ENCODE data around the gene ENAH. TPM values are rescaled to one million over a fixed set of nuclear protein-coding genes. Genes with fewer than 3 reads are reported as not detected.
"Not testable (repeated sequence)": the region's sequence is repeated elsewhere in the genome, so short reads cannot be mapped to it uniquely, and the experiment has no call there.

Gene ENAH
- polyA plus RNA-seq, 1 donor (not counting 4 experiments of a cell fraction or from before 2014, with no cell fraction given): 61.0 TPM

DNA sequence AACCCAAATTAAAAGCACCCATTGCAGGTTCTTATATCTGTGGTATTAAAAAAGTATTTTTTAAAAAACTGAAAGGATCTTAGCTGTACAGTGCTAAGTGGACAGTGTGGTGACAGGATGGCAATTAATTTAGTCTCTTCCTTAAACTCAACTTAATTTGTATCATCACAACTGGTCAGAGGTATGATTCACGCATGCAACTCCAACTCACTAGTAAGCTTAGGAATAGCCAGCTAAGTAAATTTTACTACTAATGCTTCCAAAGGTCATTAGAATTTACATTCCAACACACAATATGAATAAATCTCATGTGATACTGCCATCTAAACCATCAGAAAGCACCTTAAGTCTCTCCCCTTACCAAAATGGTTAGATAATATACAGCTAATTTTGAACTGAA, 35.4 kb downstream of the ENAH start:
- no peak overlapping the region for H3K4me2 ChIP-seq (ENCODE audit: control insufficient read depth, extremely low read depth, insufficient read depth, low read depth, low read length)
- no peaks in the 10 kb centered on the region for H3K36me3 ChIP-seq (ENCODE audit: control insufficient read depth in 2 of 2, extremely low read depth in 1 of 2, insufficient read depth in 2 of 2, low read length in 2 of 2)
- DNase-seq (ENCODE audit: low read depth, low spot score): no peak
- FAIRE-seq: no peak
- no peaks in the 10 kb centered on the region for H3K9me3 ChIP-seq (ENCODE audit: control insufficient read depth, low read depth, low read length)
- peaks cover under 1% of the 10 kb centered on the region for H3K4me1 ChIP-seq (ENCODE audit: control insufficient read depth, extremely low read depth, insufficient read depth, low read length)
- no peaks in the 10 kb centered on the region for H3K27me3 ChIP-seq (ENCODE audit: control insufficient read depth, extremely low read depth, insufficient read depth, low read length)
- H3K27ac ChIP-seq (ENCODE audit: control insufficient read depth, insufficient read depth, low read length): no peak overlapping the region
- H3K9me1 ChIP-seq (ENCODE audit: control insufficient read depth, extremely low read depth, insufficient read depth, low read length): no peaks in the 10 kb centered on the region
- H3K79me2 ChIP-seq (ENCODE audit: control insufficient read depth, insufficient read depth, low read length): peaks cover 31% of the 10 kb centered on the region
- H4K20me1 ChIP-seq (ENCODE audit: control insufficient read depth, extremely low read depth, insufficient read depth, low read length): peaks cover 3% of the 10 kb centered on the region
- no peak overlapping the region for H3K9ac ChIP-seq (ENCODE audit: control insufficient read depth, extremely low read depth, insufficient read depth, low read length)
- dilution Hi-C loops (cut with MboI; ENCODE audit: extremely low pct_ligation_motif_present, low sequenced_read_pairs): no loop called here
- no peak overlapping the region for H2AFZ ChIP-seq (ENCODE audit: control insufficient read depth, low read length)
- TF ChIP-seq CTCF (optimal IDR thresholded peaks at IDR 0.05 in 1 of 3, IDR thresholded peaks at IDR 0.05 in 1 of 3, conservative IDR thresholded peaks at IDR 0.05 in 1 of 3; ENCODE audit: extremely low read depth in 1 of 3, insufficient read depth in 2 of 3, low read length in 3 of 3) (no peak), EZH2 (IDR thresholded peaks at IDR 0.05; ENCODE audit: low read length) (no peak)
- H3K4me3 ChIP-seq (ENCODE audit: control insufficient read depth in 2 of 3, extremely low read depth in 1 of 3, insufficient read depth in 2 of 3, low read depth in 1 of 3, low read length in 3 of 3): no peak overlapping the region

GRCh38 chr1:225615403-225615790, 37.5 kb downstream of the ENAH start:
- H3K27ac ChIP-seq (ENCODE audit: control insufficient read depth, insufficient read depth, low read length); H2AFZ ChIP-seq (ENCODE audit: control insufficient read depth, low read length); FAIRE-seq; H3K4me3 ChIP-seq (ENCODE audit: control insufficient read depth in 2 of 3, extremely low read depth in 1 of 3, insufficient read depth in 2 of 3, low read depth in 1 of 3, low read length in 3 of 3); H3K4me2 ChIP-seq (ENCODE audit: control insufficient read depth, extremely low read depth, insufficient read depth, low read depth, low read length); H3K27me3 ChIP-seq (ENCODE audit: control insufficient read depth, extremely low read depth, insufficient read depth, low read length); H3K9ac ChIP-seq (ENCODE audit: control insufficient read depth, extremely low read depth, insufficient read depth, low read length); H4K20me1 ChIP-seq (ENCODE audit: control insufficient read depth, extremely low read depth, insufficient read depth, low read length); dilution Hi-C loops (cut with MboI; ENCODE audit: extremely low pct_ligation_motif_present, low sequenced_read_pairs); H3K36me3 ChIP-seq (ENCODE audit: control insufficient read depth in 2 of 2, extremely low read depth in 1 of 2, insufficient read depth in 2 of 2, low read length in 2 of 2); H3K9me3 ChIP-seq (ENCODE audit: control insufficient read depth, low read depth, low read length); DNase-seq (ENCODE audit: low read depth, low spot score); H3K9me1 ChIP-seq (ENCODE audit: control insufficient read depth, extremely low read depth, insufficient read depth, low read length): not testable (repeated sequence)
- peaks cover 42% of the 10 kb centered on the region for H3K79me2 ChIP-seq (ENCODE audit: control insufficient read depth, insufficient read depth, low read length)
- peaks cover 12% of the 10 kb centered on the region for H3K4me1 ChIP-seq (ENCODE audit: control insufficient read depth, extremely low read depth, insufficient read depth, low read length)

- Histone ChIP-seq H3K4me3 (ENCODE audit: control insufficient read depth in 2 of 3, extremely low read depth in 1 of 3, insufficient read depth in 2 of 3, low read depth in 1 of 3, low read length in 3 of 3) (no peak overlapping the region), H2AFZ (ENCODE audit: control insufficient read depth, low read length) (no peak overlapping the region), H3K79me2 (ENCODE audit: control insufficient read depth, insufficient read depth, low read length) (peaks cover 45% of the 10 kb centered on the region), H3K4me2 (ENCODE audit: control insufficient read depth, extremely low read depth, insufficient read depth, low read depth, low read length) (no peak overlapping the region), H3K9me1 (ENCODE audit: control insufficient read depth, extremely low read depth, insufficient read depth, low read length) (no peaks in the 10 kb centered on the region), H3K9me3 (ENCODE audit: control insufficient read depth, low read depth, low read length) (no peaks in the 10 kb centered on the region), H4K20me1 (ENCODE audit: control insufficient read depth, extremely low read depth, insufficient read depth, low read length) (peaks cover 3% of the 10 kb centered on the region), H3K9ac (ENCODE audit: control insufficient read depth, extremely low read depth, insufficient read depth, low read length) (no peak overlapping the region), H3K4me1 (ENCODE audit: control insufficient read depth, extremely low read depth, insufficient read depth, low read length) (peaks cover 12% of the 10 kb centered on the region), H3K27me3 (ENCODE audit: control insufficient read depth, extremely low read depth, insufficient read depth, low read length) (no peaks in the 10 kb centered on the region), H3K36me3 (ENCODE audit: control insufficient read depth in 2 of 2, extremely low read depth in 1 of 2, insufficient read depth in 2 of 2, low read length in 2 of 2) (no peaks in the 10 kb centered on the region), H3K27ac (ENCODE audit: control insufficient read depth, insufficient read depth, low read length) (no peak overlapping the region)
- DNase-seq (ENCODE audit: low read depth, low spot score) (no peak), FAIRE-seq (no peak)
- dilution Hi-C loops (cut with MboI; ENCODE audit: extremely low pct_ligation_motif_present, low sequenced_read_pairs): no loop called here
- TF ChIP-seq CTCF (optimal IDR thresholded peaks at IDR 0.05 in 1 of 3, IDR thresholded peaks at IDR 0.05 in 1 of 3, conservative IDR thresholded peaks at IDR 0.05 in 1 of 3; ENCODE audit: extremely low read depth in 1 of 3, insufficient read depth in 2 of 3, low read length in 3 of 3): no peak
- TF ChIP-seq EZH2 (IDR thresholded peaks at IDR 0.05; ENCODE audit: low read length): no peak
These were observed 39.9 kb downstream of the ENAH start for GRCh38 chr1:225613006-225613405.
